ENCODE data around the gene FOXP2.

The FOXP2 gene

GRCh38 chr7:114715907-114716306 is 301.3 kb downstream of the FOXP2 start:
- DNase-seq (ENCODE audit: low read depth, low spot score), result no peak

GRCh38 chr7:114718861-114719260 is 304.2 kb downstream of the FOXP2 start:
- no peak for DNase-seq (ENCODE audit: low read depth, low spot score)

GRCh38 chr7:114720725-114721124 is 306.1 kb downstream of the FOXP2 start:
- DNase-seq (ENCODE audit: low read depth, low spot score), result no peak

GRCh38 chr7:114722562-114722961 is 307.9 kb downstream of the FOXP2 start:
- no peak for DNase-seq (ENCODE audit: low read depth, low spot score)

GRCh38 chr7:114723308-114723707 is 308.7 kb downstream of the FOXP2 start:
- DNase-seq (ENCODE audit: low read depth, low spot score), result no peak

GRCh38 chr7:114740095-114740494 is 325.5 kb downstream of the FOXP2 start:
- DNase-seq (ENCODE audit: low read depth, low spot score), result no peak

- DNase-seq (ENCODE audit: low read depth, low spot score), result no peak
Measured at GRCh38 chr7:114740941-114741340, 326.3 kb downstream of the FOXP2 start.

- DNase-seq (ENCODE audit: low read depth, low spot score), result no peak
Measured at GRCh38 chr7:114741911-114742310, 327.3 kb downstream of the FOXP2 start.

Measured in ELF-1 (cell line).